Stimulated activated CD8-positive, alpha-beta memory T cell treated with anti-CD3 and anti-CD28 coated beads, Interleukin-12 subunit alpha, Interleukin-12 subunit beta, amount 100 ng/mL, for 24 hours (primary cell): ENCODE results near the gene CFAP299.
"Not testable (repeated sequence)": the region's sequence is repeated elsewhere in the genome, so short reads cannot be mapped to it uniquely, and the experiment has no call there.

Source experiments
- DNase-seq: peaks from one replicate; pipeline ENCODE4 v3.0.0-alpha.2; 2020; ENCODE audit errors: extremely low read depth

The CFAP299 gene

DNA sequence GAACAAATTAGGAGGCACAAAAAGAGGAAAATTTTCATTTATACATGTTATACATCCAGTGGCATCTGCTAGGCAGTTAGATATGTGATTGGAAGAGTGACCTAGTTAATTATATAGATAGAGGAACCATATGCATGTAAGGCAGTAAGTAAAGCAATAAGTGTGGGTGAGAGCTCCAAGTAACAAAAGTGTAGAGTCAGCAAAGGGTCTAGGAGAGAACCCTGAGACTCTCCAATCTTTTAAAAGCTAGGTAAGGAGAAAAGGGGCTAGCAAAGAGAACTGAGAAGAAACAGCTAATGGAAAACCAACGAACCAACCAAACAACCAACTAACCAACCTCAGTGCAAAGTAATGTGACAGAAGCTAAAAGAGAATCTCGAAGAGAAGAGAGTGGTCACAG is 3.8 kb upstream of the CFAP299 start:
- no peak for DNase-seq

DNA sequence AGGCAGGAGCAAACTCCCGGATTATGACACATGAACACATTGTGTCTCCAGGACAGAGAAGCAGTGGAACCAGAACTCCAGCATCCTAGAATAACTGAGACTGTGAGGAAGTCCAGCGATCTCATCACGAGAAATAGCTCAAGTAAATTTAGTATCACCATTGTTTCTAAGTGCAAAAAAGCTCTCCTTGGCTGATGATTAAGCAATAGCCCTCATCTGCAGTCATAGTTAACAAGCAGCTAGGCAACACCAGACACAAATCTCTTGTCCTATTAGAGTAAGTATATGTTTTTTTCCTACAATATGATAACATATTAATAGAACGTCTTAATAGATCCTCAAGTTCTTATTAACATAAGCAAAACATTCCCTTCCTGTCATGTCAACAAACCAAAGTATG is 2.4 kb upstream of the CFAP299 start:
- DNase-seq: no peak

DNA sequence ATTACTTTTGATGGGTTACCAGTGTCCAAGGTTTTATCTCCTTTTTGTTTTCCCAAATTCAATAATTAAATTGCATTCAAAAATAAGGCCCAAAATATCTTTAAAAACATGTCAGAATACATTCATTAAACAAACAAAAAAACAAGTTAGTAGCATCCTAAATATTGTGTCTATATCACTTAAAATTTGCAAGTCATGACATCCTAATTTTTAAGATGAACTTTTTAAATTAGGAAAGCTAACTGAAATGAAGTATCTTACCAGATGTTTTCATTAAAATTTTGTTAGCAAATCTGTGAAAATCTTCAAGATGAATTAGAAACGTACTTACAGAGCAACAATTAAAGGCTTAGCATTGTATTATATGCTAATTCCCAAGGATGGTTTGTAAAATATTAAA is 962 bp upstream of the CFAP299 start:
- no peak for DNase-seq

DNA sequence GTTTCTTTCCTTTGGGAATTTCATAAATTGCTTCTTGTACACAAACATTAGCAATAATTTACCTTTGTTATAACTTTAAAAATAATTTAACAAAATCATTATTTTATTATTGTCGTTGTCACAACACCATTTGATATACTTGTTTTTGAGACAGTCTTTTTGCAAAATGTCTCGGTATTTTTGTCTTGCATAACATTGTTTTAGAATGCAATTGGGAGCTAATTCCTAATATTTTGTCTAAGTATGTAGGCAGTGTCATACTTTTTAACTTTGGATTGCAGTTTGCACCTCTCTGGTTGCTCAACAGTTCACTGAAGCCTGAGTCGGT is 340 bp upstream of the CFAP299 start:
- no peak for DNase-seq

DNA sequence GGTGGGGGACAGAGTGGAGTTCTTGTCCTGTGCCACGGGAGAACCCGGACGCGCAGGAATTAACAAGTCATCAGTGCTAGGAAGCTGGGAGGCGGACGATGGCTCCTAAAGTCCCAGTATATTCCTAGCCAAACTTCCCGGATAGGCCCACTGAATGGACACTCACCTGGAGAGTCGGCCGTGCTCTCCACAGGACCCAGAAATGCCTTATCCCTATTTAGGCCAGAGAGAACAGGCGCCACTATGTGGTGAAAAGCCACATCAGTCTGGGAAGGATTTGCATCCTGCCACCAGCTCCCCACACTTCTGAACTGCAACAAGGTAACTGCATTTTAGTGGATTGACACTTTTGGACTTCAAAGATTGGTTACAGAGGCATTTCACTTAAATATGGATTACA is 1.1 kb downstream of the CFAP299 start:
- DNase-seq: no peak

DNA sequence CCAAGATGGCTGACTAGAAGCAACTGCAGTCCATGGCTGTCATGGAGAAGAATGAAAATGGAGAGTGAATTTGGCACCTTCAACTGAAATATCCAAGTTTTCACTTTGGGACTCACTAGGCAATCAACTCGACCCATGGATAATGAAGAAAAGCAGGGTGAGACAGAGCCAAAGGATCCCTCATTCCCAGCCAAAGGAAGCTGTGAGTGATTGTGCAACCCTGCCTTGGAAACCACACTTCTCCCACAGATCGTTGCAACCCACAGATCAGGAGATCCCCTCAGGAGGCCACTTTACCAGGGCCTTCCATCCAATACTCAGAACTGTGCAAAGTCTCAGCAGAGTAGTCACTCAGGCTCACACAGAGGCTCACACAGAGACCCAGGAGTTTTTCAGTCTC is 4.5 kb downstream of the CFAP299 start:
- no peak for DNase-seq

DNA sequence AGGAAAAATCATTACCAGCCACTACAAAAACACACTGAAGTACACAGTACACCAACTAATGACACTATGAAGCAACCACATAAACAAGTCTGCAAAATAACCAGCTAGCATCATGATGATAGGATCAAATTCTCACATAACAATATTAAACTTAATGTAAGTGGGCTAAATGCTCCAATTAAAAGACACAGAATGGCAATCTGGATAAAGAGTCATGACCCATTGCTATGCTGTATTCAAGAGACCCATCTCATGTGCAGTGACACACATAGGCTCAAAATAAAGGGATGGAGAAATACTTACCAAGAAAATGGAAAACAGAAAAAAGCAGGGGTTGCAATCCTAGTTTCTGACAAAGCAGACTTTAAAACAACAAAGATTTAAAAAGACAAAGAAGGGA is 7.2 kb downstream of the CFAP299 start:
- DNase-seq: not testable (repeated sequence)

DNA sequence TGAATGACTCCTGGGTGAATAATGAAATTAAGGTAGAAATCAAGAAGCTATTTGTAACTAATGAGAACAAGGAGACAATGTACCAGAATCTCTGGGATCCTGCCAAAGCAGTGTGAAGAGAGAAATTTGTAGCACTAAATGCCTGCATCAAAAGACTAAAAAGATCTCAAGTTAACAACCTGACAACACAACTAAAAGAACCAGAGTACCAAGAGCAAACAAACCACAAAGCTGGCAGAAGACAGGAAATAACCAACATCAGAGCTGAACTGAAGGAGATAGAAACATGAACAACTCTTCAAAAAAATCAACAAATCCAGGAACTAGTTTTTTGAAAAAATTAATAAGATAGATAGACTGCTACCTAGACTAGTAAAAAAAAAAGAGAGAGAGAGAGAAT is 8.4 kb downstream of the CFAP299 start:
- DNase-seq: no peak

DNA sequence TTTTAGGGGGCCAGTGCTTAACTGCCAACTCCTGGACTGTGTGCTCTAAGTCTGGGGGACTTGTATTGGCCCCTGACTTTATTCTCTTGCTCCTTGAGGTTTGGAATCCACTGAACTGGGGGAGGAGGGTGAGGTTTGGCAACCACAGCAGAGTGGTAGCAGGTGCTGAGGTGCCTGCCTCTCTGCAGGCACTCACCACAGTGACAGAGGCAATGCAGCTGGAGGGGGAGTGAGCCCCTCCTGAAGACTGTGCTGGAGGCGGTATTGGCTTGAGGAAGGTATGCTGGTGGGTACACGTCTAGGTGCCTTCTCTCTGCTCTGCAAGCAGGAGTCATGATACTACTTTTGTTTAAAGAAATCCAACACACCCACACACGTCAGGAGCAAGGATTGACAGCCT is 24.6 kb downstream of the CFAP299 start:
- no peak for DNase-seq

DNA sequence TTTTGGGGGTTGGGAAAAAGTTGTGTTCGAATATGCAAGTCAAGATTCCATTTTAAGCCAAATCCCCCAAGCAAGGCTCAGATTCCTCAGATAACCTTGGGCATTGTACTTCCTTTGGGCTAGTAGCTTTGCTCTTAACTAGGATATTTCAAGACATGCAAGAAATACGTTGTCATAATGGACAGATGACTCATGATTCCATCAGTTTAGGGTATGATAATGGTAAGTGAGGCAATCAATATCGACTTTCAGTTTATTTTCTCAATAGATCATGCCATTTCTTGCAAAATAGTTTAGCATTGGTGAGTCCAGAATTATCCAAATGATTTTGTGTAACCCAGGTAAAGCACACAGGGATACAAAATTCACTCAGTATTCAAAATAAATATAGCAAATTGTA is 25.4 kb downstream of the CFAP299 start:
- DNase-seq: no peak

DNA sequence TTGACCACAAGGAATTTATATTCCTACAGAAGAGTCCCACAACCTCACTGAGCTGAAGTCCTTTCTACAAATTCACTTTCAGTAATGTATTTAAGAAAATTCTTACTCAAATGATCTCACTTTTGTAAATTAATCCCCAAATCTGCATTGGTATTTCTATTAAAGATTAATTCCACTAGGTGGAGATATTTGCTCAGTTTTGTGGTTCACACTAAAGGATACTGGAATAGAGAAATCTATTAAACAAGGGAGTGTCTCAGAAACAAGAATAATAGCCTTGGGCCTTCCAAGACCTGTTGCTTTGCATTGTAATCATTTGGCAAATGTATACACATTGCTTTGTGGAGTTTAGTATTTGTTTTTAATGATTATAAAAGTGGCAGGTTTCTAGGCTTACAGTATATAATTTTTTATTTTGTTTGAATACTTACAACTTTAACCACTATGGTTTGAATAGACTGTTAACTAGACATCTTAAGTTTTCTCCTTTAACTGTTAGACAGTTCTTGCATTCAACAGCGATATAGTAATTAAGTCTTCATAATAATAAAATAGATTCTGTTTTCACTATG is 25.9 kb downstream of the CFAP299 start:
- no peak for DNase-seq

DNA sequence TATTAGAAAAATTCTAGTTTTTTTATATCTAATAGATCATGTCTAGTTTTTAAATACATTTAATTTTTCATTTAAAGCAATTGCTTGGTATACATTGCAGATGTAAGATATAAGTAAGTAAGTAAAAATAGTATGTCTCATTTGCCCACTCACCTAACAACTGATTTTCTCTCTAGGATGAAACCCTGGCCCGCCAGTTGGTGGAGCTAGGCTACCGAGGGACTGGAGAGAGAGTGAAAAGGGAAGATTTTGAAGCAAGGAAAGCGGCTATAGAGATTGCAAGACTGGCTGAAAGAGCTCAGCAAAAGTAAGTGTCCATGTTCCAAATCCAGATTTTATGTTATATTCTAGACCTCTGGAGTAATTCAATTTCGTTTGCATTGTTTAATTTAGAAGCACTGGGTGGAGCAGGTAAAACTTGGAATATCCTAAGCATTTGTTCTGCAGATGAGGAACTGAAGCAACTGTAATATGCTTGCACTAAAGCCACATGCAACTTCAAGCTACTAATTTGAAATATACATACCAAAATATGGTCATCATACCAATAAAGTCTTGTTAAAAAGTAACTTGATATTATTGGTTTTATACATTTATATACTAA is 27.1 kb downstream of the CFAP299 start:
- no peak for DNase-seq

DNA sequence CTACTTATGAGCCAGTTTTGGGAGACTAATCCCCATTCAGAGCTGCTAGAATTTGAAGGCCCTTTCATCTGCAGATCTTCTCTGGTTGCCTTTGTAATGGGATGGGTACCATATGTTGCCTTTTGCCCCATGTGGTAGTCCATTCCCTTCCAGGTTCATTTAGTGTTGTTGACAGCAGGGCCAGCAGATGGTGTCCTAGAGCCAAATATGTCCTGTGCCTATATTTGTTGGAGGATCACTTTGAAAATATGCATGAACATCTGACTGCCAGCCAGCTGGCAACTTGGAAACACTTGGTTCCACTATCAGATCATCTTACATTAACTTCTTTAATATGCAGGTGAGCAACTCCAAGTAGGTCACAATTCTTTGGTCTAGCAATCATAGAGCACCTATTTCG is 30.4 kb downstream of the CFAP299 start:
- DNase-seq: no peak

DNA sequence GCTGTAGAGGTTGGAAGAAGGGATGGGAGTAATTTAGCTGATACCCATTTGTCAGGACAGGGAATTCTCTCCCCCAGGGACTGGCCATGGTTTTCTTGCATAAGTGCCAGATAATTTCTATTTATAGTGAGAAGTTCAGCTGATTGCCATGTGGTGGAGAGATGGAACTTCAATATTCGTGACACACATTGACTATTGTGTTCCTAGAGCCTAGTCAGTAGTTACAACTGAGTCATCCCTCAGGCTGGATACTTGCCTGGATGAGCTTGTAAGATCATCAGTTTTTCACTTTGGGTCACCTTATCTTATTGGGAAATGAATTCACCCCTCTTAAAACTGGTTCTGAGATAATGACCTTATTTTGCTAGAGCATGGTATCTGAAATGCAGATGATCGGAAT is 32.2 kb downstream of the CFAP299 start:
- no peak for DNase-seq

DNA sequence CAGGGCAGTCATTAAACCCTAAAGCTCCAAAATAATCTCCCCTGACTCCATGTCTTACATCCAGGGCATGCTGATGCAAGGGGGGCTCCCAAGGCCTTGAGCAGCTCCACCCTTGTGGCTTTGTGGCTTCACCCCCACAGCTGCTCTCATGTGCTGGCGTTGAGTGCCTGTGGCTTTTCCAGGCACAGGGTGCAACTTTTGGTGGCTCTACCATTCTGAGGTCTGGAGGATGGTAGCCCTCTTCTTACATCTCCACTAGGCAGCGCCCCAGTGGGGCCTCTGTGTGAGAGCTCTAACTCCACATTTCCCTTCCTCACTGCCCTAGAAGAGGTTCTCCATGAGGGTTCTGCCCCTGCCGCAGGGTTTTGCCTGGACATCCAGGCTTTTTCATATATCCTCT is 35.1 kb downstream of the CFAP299 start:
- DNase-seq: no peak

DNA sequence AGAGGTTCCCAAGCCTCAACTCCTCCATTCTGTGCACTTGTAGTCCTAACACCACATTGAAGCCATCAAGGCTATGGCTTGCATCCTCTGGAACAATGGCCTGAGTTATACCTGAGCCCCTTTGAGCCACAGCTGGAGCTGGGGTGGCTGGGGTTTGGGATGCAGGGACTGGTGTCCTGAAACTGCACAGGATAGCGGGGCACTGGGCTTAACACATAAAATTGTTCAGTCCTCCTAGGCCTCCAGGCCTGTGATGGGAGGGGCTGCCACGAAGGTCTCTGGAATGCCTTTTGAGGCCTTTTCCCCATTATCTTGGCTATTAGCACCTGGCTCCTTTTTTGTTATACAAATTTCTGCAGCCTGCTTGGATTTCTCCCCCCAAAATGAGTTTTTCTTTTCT is 35.5 kb downstream of the CFAP299 start:
- DNase-seq: no peak

DNA sequence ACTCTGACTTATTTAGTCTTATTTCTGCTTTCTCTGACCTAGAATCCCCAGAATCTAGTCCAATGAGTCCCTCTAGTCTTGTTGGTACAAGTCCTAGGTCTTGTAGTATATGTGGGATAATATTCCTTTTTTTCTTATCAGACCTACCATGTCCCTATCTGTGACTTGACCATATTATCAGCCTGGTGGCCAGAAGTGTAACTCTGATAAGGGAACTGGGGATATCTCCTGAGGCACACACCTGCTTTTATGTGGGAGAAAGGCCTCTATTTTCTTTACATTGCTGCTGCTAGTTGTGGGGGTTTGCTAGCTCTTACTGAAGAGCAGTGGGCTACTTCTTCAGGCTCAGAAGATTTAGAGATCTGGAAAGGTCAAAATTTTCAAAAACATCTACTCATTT is 38.6 kb downstream of the CFAP299 start:
- no peak for DNase-seq

DNA sequence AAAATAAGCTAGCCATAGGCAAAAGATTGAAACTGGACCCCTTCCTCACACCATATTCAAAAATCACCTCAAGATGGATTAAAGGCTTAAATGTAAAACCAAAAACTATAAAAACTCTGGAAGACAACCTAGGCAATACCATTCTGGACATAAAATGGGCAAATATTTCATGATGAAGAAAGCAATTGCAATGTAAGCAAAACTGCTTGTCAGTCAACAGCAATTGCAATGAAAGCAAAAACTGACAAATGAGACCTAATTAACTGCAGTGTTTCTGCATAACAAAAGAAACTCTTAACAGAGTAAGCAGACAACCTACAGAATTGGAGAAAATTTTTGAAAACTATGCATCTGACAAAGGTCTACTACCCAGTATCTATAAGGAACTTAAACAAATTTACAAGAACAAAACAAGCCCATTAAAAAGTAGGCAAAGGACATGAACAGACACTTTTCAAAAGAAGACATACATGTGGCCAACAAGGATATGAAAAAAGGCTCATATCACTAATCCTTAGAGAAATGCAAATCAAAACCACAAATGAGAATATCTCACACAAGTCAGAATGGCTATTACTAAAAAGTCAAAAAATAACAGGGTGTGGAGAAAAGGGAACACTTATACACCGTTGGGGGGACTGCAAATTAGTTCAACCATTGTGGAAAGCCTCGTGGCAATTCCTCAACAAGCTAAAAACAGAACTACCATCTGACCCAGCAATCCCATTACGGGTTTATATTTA is 46.7 kb downstream of the CFAP299 start:
- no peak for DNase-seq

DNA sequence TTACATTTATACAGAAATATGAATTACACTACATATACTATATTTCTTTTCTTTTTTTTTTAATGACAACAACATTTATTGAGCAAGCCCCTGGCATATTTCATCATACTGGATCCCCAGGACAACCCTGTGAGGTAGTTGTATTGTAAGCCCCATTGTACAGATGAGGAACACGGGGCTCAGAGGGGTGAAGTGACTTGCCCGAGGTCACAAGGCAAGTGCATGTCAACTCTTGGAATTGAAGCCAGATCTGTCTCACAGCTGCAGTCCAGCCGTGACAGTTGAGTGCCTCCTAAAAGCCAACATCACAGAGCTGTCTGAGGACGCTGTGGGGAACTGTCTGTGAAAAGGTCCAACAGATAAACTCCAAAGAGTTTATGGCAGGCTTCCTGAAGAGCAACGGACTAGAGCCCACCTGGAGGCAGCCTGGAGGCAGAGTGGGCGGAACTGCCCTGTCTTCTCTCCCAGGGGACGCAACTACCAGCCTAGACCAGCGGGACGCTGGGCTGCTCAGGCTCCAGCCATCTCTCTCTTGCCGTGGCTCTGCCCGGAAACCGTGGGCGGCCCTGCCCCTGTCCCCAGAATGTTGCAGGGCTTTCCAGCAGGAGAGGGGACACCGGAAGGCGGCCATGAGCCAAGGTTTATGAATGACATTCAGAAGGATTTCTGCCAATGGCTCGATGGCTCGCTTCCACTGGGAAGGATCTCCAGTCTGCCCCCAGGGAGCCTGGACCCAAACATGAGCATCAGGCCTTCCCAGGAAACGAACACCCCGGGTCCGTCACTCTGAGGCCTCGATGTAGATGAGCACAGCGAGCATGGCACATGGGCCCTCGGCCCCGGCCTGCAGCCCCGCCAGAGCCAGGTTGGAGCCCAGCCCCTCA is 50.1 kb downstream of the CFAP299 start:
- DNase-seq: no peak

DNA sequence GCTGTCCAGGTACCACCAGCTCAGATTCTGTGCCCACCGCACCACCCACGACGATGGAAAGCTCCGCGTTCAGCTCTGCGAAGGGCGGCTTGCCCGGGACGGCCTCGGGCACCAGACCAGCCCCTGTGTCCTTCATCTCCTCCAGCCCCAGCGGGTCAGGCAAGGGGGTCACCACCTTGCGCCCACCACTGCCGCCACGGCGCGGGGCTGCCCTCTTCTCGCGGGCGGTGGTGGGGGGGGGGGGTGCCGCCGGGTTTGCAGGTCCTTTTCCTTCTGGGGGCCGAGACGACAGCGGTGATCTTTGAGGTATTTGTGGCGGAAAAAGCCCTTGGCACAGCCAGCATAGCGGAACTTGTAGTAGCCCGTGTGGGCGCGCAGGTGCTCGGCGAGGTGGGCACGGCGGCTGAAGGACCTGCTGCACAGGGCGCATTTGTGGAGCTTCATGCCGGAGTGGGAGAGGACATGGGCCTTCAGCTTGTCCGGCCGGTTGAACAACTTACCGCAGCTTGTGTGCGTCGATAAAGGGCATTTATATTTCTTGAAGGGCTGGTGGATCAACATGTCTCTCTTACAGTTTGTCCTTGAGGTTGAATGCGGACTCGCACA is 50.9 kb downstream of the CFAP299 start:
- no peak for DNase-seq

DNA sequence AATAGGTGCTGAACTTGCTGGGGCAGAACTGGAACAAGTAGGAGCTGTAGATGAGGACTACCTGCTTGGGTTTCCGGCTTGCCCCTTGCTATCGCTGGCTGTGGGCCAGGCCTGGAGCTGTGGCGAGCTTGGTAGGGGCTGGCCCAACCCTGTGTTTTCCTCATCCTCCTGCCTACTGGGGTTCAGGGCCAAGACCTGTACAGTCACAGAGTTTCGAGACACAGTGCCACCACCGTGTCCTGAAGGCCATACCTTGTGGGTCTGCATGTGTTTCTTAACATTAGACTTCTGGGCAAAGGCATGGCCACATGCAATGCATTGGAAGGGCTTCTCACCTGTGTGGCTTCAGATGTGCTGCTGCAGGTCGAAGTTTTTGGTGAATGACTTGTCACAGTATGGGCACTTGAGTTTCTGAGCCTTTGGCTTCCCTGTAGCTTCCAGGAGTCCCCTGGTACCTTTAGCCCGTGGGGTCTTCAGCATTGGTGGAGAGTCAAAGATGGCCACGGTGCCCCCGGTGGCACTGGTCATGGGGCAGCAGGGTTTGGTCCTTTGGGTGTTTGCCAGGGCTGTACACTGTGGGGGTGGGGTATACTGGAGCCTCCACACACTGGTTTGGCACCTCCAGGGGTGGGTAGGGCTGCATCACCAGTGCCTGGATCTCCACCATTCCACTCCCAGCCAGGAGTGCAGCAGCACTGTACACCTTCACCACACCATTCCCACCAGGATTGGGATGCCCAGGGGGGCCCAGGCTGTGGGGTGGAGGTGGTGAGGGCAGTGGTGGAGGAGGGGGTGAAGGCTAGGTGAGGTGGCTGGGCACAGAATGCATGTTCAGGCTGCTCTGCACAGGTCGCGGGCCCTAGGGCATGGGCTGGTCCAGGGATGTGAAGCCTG is 52.1 kb downstream of the CFAP299 start:
- DNase-seq: no peak
